Mesothelial cell of epicardium (in vitro differentiated cells): ENCODE results near the gene GCNT4. TPM values are rescaled to one million over a fixed set of nuclear protein-coding genes. Genes with fewer than 3 reads are reported as not detected.

ENCODE experiments used
- DNase-seq, 2 experiments: peaks; one replicate each; pipeline ENCODE4 v3.0.0; 2021; ENCODE audit warnings: low spot score in 2 of 2; ENCODE audit not compliant: unreplicated experiment in 2 of 2
- H3K27ac Mint-ChIP-seq: 2 replicates; pipeline ENCODE4 v1.8.0; 2021; ENCODE audit warnings: mixed read lengths
- H3K27me3 Mint-ChIP-seq: 2 replicates; pipeline ENCODE4 v1.8.0; 2021; ENCODE audit warnings: low read depth, mixed read lengths
- H3K36me3 Mint-ChIP-seq: 2 replicates; pipeline ENCODE4 v1.8.0; 2021; ENCODE audit warnings: mixed read lengths
- H3K4me1 Mint-ChIP-seq: 2 replicates; pipeline ENCODE4 v1.8.0; 2021; ENCODE audit warnings: mixed read lengths
- H3K4me3 Mint-ChIP-seq: 2 replicates; pipeline ENCODE4 v1.8.0; 2021; ENCODE audit warnings: mild to moderate bottlenecking, moderate library complexity, mixed read lengths
- H3K9me3 Mint-ChIP-seq: 2 replicates; pipeline ENCODE4 v1.8.0; 2021; ENCODE audit warnings: mixed read lengths
- total RNA-seq: library from RNA; stranded (reverse); gene quantifications from 3 replicates; pipeline ENCODE4 v1.2.1, GENCODE V29; 2021
- TF ChIP-seq, protein P1 (sequence below): fragments of 200-600 bp; sonication (generic); IDR thresholded peaks from one replicate; pipeline ENCODE4 v1.5.0; 2021; ENCODE audit warnings: antibody characterized with exemption; ENCODE audit not compliant: unreplicated experiment

The GCNT4 gene
- total RNA-seq, 1 donor from 2014 or later: 1.7 TPM

- no peaks in the 10 kb centered on the region for H3K9me3 Mint-ChIP-seq
- H3K27ac Mint-ChIP-seq: no peak overlapping the region
- H3K4me3 Mint-ChIP-seq: no peak overlapping the region
- no peaks in the 10 kb centered on the region for H3K27me3 Mint-ChIP-seq
- H3K4me1 Mint-ChIP-seq: peaks cover 8% of the 10 kb centered on the region
- no peaks in the 10 kb centered on the region for H3K36me3 Mint-ChIP-seq
- TF ChIP-seq, protein P1, sequence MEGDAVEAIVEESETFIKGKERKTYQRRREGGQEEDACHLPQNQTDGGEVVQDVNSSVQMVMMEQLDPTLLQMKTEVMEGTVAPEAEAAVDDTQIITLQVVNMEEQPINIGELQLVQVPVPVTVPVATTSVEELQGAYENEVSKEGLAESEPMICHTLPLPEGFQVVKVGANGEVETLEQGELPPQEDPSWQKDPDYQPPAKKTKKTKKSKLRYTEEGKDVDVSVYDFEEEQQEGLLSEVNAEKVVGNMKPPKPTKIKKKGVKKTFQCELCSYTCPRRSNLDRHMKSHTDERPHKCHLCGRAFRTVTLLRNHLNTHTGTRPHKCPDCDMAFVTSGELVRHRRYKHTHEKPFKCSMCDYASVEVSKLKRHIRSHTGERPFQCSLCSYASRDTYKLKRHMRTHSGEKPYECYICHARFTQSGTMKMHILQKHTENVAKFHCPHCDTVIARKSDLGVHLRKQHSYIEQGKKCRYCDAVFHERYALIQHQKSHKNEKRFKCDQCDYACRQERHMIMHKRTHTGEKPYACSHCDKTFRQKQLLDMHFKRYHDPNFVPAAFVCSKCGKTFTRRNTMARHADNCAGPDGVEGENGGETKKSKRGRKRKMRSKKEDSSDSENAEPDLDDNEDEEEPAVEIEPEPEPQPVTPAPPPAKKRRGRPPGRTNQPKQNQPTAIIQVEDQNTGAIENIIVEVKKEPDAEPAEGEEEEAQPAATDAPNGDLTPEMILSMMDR: no peak
- DNase-seq: no peak
Measured at GRCh38 chr5:75062925-75063531, 10.7 kb upstream of the GCNT4 start.

GRCh38 chr5:75059912-75060545, 7.7 kb upstream of the GCNT4 start:
- Mint-ChIP-seq H3K27ac (no peak overlapping the region), H3K9me3 (no peaks in the 10 kb centered on the region), H3K36me3 (no peaks in the 10 kb centered on the region), H3K4me1 (peaks cover 21% of the 10 kb centered on the region), H3K4me3 (no peak overlapping the region), H3K27me3 (peaks cover 6% of the 10 kb centered on the region)
- TF ChIP-seq, protein P1: no peak
- no peak for DNase-seq

DNA sequence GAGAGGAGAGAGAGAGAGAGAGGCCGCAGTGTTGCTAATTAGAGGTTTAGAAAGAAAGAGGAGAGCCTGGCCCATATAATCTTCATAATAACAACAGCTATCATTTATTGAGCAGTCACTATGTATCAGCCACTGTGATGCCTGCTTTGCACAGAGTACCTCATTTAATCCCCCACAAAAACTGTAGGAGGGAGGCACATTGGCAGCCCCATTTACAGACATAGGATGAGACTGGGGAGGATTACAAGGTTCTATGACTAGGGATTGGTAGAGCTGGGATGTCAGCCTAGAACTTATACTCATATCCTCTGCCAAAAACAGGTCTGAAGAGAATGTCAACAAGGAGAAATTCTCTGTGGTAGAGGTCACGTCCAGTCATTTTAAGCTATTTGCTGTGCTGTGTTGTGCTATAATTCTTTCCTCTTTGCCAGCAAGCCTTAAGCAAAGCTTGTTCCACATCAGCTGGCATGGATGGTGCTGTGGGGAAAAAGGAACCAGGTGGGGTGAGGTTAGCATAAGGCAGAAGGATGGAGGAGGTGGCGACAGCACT, 6.7 kb upstream of the GCNT4 start:
- TF ChIP-seq, protein P1: no peak
- H3K27ac Mint-ChIP-seq: no peak overlapping the region

GRCh38 chr5:75057561-75057960, 5.2 kb upstream of the GCNT4 start:
- DNase-seq: no peak
- Mint-ChIP-seq H3K4me1 (peaks cover 23% of the 10 kb centered on the region), H3K27ac (no peak overlapping the region), H3K36me3 (no peaks in the 10 kb centered on the region), H3K27me3 (peaks cover 15% of the 10 kb centered on the region), H3K4me3 (no peak overlapping the region), H3K9me3 (no peaks in the 10 kb centered on the region)
- TF ChIP-seq, protein P1: no peak

More for the DNA sequence above, 6.7 kb upstream of the GCNT4 start:
- no peak overlapping the region for H3K4me3 Mint-ChIP-seq
- no peaks in the 10 kb centered on the region for H3K36me3 Mint-ChIP-seq
- no peaks in the 10 kb centered on the region for H3K9me3 Mint-ChIP-seq
- H3K4me1 Mint-ChIP-seq: peaks cover 29% of the 10 kb centered on the region
- H3K27me3 Mint-ChIP-seq: peaks cover 15% of the 10 kb centered on the region
- DNase-seq: no peak

DNA sequence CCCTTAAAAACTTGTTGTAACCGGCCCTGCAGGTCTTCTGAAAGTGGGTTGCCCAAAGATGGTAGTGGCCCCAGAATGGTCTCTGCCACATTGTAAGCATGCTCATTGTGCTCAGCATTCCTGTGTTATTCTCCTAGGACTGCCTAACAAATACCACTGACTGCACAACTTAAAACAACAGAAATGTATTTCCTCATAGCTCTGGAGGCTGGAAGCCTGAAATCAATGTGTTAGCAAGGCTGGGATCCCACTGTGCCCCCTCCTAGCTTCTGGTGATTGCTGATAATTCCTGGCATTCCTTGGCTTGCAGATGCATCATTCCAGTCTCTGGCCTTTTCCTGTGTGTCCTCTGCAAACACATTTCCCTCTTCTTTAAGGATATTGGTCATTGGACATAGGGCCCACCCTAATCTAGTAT, 3.4 kb upstream of the GCNT4 start:
- DNase-seq: no peak
- no peaks in the 10 kb centered on the region for H3K9me3 Mint-ChIP-seq
- no peaks in the 10 kb centered on the region for H3K36me3 Mint-ChIP-seq
- peaks cover 38% of the 10 kb centered on the region for H3K4me1 Mint-ChIP-seq
- H3K27me3 Mint-ChIP-seq: peaks cover 29% of the 10 kb centered on the region
- H3K27ac Mint-ChIP-seq: no peak overlapping the region
- peak overlapping the region; percentile 33 for H3K4me3 Mint-ChIP-seq
- TF ChIP-seq, protein P1: no peak
